Loucy (cell line): ENCODE data around the gene CTSH.

ENCODE experiments used
- CTCF ChIP-seq: fragments of 200-600 bp; sonication (generic); conservative IDR thresholded peaks from 2 replicates; pipeline ENCODE4 v1.5.1; 2014; ENCODE audit warnings: mild to moderate bottlenecking, antibody characterized with exemption, low read length
- EZH2phosphoT487 ChIP-seq: fragments of 200-600 bp; IDR thresholded peaks from 2 replicates; pipeline ENCODE4 v1.6.1; 2018; ENCODE audit warnings: antibody characterized with exemption, mild to moderate bottlenecking, moderate library complexity, borderline replicate concordance

GRCh38 chr15:78978601-78979179, 33.8 kb upstream of the CTSH start:
- TF ChIP-seq CTCF (no peak), EZH2phosphoT487 (no peak)
